ENCODE results near the gene ABCC11.

GRCh38 chr16:48235058-48235555, 12.2 kb downstream of the ABCC11 start:
- TF ChIP-seq, protein P1, sequence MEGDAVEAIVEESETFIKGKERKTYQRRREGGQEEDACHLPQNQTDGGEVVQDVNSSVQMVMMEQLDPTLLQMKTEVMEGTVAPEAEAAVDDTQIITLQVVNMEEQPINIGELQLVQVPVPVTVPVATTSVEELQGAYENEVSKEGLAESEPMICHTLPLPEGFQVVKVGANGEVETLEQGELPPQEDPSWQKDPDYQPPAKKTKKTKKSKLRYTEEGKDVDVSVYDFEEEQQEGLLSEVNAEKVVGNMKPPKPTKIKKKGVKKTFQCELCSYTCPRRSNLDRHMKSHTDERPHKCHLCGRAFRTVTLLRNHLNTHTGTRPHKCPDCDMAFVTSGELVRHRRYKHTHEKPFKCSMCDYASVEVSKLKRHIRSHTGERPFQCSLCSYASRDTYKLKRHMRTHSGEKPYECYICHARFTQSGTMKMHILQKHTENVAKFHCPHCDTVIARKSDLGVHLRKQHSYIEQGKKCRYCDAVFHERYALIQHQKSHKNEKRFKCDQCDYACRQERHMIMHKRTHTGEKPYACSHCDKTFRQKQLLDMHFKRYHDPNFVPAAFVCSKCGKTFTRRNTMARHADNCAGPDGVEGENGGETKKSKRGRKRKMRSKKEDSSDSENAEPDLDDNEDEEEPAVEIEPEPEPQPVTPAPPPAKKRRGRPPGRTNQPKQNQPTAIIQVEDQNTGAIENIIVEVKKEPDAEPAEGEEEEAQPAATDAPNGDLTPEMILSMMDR (IDR thresholded peaks at IDR 0.05), result no peak
- no peak for TF ChIP-seq POLR2AphosphoS5 (IDR thresholded peaks at IDR 0.05)

All from prostate gland (tissue), 2 donors.